OCI-LY3 (cell line): Measurements from ENCODE around the gene SCN8A.

Experiments used
- H2AFZ ChIP-seq: fragments of 200-600, 300-600 bp; shearing (Covaris generic); 2 replicates; pipeline ENCODE4 v1.6.0; 2014; ENCODE audit warnings: antibody characterized with exemption, low read depth, low read length
- H3K27ac ChIP-seq: fragments of 200-600, 300-600 bp; sonication (generic); 2 replicates; pipeline ENCODE4 v1.5.1; 2014; ENCODE audit warnings: mild to moderate bottlenecking, low read length, moderate library complexity, mixed read lengths
- H3K27me3 ChIP-seq: fragments of 200-600, 300-600 bp; sonication (generic); 2 replicates; pipeline ENCODE4 v1.6.1; 2014; ENCODE audit warnings: low read depth, low read length, mixed read lengths
- H3K36me3 ChIP-seq: fragments of 200-600, 300-600 bp; sonication (generic); replicated peaks from 2 replicates; pipeline ENCODE3; 2014; ENCODE audit warnings: low read depth, low read length, mixed read lengths
- H3K4me1 ChIP-seq: fragments of 300-600, 200-600 bp; sonication (generic); 2 replicates; pipeline ENCODE4 v1.6.1; 2014; ENCODE audit warnings: low read length, mixed read lengths
- H3K4me2 ChIP-seq: fragments of 200-600, 300-600 bp; sonication (generic); 2 replicates; pipeline ENCODE4 v1.6.1; 2014; ENCODE audit warnings: low read length, mixed read lengths
- H3K4me3 ChIP-seq: fragments of 300-600, 200-600 bp; sonication (generic); 2 replicates; pipeline ENCODE4 v1.5.1; 2014; ENCODE audit warnings: antibody characterized with exemption, mild to moderate bottlenecking, low read length, moderate library complexity
- H3K79me2 ChIP-seq: fragments of 300-600, 200-600 bp; shearing (Covaris generic); 2 replicates; pipeline ENCODE4 v1.6.1; 2014; ENCODE audit warnings: mild to moderate bottlenecking, low read length, mixed read lengths
- H3K9ac ChIP-seq: fragments of 300-600, 200-600 bp; shearing (Covaris generic); 2 replicates; pipeline ENCODE4 v1.6.0; 2014; ENCODE audit warnings: mild to moderate bottlenecking, low read length, moderate library complexity
- H3K9me3 ChIP-seq: fragments of 200-600, 300-600 bp; shearing (Covaris generic); 2 replicates; pipeline ENCODE4 v1.6.1; 2014; ENCODE audit warnings: low read length, mixed read lengths; ENCODE audit not compliant: insufficient read depth
- H4K20me1 ChIP-seq: fragments of 200-600, 300-600 bp; sonication (generic); 2 replicates; pipeline ENCODE4 v1.6.1; 2016; ENCODE audit warnings: low read length, mixed read lengths; ENCODE audit not compliant: insufficient read depth
- EZH2phosphoT487 ChIP-seq: fragments of 200-600 bp; shearing (Covaris generic); IDR thresholded peaks from 2 replicates; pipeline ENCODE4 v1.6.1; 2018; ENCODE audit warnings: antibody characterized with exemption, mixed run types, low read depth
- TF ChIP-seq, protein P1 (sequence below): fragments of 200-600, 300-600 bp; sonication (generic); IDR thresholded peaks from 2 replicates; pipeline ENCODE4 v1.5.1; 2014; ENCODE audit warnings: antibody characterized with exemption, low read length, low read depth

Gene SCN8A

DNA sequence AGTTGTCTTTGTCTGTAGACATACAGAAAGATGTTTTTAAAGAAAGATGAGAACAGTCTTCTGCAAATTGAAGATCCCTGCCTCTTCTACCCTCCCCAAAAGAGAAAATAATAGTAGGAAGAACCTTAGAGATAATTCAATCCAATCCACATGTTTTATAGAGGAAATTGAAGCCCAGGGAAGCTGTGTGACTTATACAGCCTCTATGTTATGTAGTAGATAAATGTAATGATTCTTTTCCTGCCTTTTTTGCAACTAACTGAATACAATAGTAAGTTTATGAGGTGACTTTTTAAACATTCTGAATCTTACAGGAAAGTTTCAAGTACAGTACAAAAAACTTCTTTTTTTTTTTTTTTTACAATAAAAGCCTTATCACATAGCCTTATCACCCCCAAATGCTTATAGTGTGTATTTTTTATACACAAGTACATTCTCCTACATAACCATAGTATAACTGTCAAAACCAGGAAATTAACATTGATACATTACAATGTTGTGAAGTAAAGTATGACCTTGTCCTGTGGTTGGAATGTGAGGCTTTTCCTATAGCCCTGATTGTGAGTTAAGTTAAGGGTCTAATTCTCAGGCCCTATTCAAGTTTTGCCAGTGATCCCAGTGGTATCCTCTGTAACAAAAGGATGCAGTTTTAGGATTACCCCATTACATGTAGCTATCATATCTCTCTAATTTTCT is 163.1 kb downstream of the SCN8A start:
- H3K9ac ChIP-seq, result no peak overlapping the region

DNA sequence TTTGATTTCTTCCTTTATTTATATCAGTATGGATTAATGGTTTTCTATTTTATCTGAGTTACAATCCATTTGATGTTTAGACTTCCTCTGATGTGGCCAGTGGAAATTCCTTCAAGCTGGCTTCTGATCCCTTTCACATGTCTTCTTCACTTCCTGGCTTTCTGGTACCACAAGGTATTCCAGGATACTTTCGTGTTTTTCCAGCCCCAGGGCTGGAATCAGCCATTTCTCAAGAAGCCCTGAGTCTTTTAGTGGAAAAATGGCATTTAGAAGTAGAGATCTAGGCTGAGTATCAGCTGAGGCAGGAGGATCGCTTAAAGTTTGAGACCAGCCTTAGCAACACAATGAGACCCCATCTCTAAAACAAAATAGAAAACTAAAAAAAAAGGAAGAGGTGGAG is 164.2 kb downstream of the SCN8A start:
- no peak overlapping the region for H3K4me3 ChIP-seq
- H3K9ac ChIP-seq, result no peak overlapping the region
- no peaks in the 10 kb centered on the region for H3K36me3 ChIP-seq
- H3K4me1 ChIP-seq, result no peaks in the 10 kb centered on the region
- no peaks in the 10 kb centered on the region for H4K20me1 ChIP-seq
- no peaks in the 10 kb centered on the region for H3K27me3 ChIP-seq
- no peak overlapping the region for H3K27ac ChIP-seq
- H3K79me2 ChIP-seq, result no peaks in the 10 kb centered on the region
- H2AFZ ChIP-seq, result no peak overlapping the region
- TF ChIP-seq, protein P1, sequence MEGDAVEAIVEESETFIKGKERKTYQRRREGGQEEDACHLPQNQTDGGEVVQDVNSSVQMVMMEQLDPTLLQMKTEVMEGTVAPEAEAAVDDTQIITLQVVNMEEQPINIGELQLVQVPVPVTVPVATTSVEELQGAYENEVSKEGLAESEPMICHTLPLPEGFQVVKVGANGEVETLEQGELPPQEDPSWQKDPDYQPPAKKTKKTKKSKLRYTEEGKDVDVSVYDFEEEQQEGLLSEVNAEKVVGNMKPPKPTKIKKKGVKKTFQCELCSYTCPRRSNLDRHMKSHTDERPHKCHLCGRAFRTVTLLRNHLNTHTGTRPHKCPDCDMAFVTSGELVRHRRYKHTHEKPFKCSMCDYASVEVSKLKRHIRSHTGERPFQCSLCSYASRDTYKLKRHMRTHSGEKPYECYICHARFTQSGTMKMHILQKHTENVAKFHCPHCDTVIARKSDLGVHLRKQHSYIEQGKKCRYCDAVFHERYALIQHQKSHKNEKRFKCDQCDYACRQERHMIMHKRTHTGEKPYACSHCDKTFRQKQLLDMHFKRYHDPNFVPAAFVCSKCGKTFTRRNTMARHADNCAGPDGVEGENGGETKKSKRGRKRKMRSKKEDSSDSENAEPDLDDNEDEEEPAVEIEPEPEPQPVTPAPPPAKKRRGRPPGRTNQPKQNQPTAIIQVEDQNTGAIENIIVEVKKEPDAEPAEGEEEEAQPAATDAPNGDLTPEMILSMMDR, result no peak
- no peak for TF ChIP-seq EZH2phosphoT487
- no peak overlapping the region for H3K4me2 ChIP-seq
- no peaks in the 10 kb centered on the region for H3K9me3 ChIP-seq

More for the DNA sequence above, 163.1 kb downstream of the SCN8A start:
- no peak overlapping the region for H3K27ac ChIP-seq
- no peaks in the 10 kb centered on the region for H3K36me3 ChIP-seq
- H3K4me1 ChIP-seq, result no peaks in the 10 kb centered on the region
- no peak overlapping the region for H3K4me2 ChIP-seq
- no peak overlapping the region for H2AFZ ChIP-seq
- no peaks in the 10 kb centered on the region for H3K9me3 ChIP-seq
- H3K79me2 ChIP-seq, result no peaks in the 10 kb centered on the region
- no peak for TF ChIP-seq EZH2phosphoT487
- TF ChIP-seq, protein P1, result no peak
- no peaks in the 10 kb centered on the region for H3K27me3 ChIP-seq
- no peaks in the 10 kb centered on the region for H4K20me1 ChIP-seq
- H3K4me3 ChIP-seq, result no peak overlapping the region

DNA sequence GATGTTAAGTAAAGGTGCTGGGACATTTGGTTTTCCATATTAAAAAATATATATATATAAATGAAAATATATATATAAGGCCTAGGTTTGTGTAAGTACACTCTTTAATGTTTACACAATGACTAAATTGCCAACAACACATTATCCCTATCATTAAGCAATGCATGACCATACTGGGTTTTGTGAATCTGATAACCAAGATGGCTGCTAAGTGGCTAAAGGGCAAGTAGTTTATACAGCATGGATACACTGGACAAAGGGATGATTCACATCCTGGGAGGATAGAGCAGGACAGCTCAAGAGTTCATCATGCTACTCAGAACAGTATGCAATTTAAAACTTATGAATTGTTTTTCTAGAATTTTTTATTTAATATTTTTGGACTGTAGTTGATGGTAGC is 168.1 kb downstream of the SCN8A start:
- no peaks in the 10 kb centered on the region for H3K4me1 ChIP-seq
- H3K36me3 ChIP-seq, result no peaks in the 10 kb centered on the region
- H3K27ac ChIP-seq, result no peak overlapping the region
- no peak overlapping the region for H2AFZ ChIP-seq
- no peaks in the 10 kb centered on the region for H3K27me3 ChIP-seq
- H3K9ac ChIP-seq, result no peak overlapping the region
- no peaks in the 10 kb centered on the region for H4K20me1 ChIP-seq
- H3K9me3 ChIP-seq, result no peaks in the 10 kb centered on the region
- H3K79me2 ChIP-seq, result no peaks in the 10 kb centered on the region
- no peak overlapping the region for H3K4me2 ChIP-seq
- H3K4me3 ChIP-seq, result no peak overlapping the region
- TF ChIP-seq EZH2phosphoT487, result no peak
- TF ChIP-seq, protein P1, result no peak

DNA sequence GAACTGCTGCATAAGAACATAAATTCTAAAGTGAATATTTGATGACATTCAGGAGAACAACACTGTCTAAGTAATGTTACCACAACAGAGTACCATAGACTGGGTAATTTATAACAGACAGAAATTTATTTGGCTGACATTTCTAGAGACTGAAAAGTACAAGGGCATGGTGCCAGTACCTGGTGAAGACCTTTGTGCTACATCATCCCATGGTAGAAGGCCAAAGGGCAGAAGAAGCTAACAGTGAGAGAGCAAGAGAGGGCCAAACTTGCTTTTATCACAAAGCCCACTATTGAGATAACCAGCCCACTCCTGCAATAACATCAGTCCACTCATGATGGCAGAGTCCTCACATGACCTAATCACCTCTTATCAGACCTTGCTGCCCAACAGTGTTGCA is 168.7 kb downstream of the SCN8A start:
- no peaks in the 10 kb centered on the region for H4K20me1 ChIP-seq
- H3K9me3 ChIP-seq, result no peaks in the 10 kb centered on the region
- no peak overlapping the region for H3K4me3 ChIP-seq
- H3K4me2 ChIP-seq, result no peak overlapping the region
- no peak overlapping the region for H2AFZ ChIP-seq
- TF ChIP-seq, protein P1, result no peak
- TF ChIP-seq EZH2phosphoT487, result no peak
- no peak overlapping the region for H3K27ac ChIP-seq
- H3K27me3 ChIP-seq, result no peaks in the 10 kb centered on the region
- H3K36me3 ChIP-seq, result no peaks in the 10 kb centered on the region
- H3K4me1 ChIP-seq, result no peaks in the 10 kb centered on the region
- H3K9ac ChIP-seq, result no peak overlapping the region
- H3K79me2 ChIP-seq, result no peaks in the 10 kb centered on the region
